ENCODE results near the gene ZCRB1. TPM values are rescaled to one million over a fixed set of nuclear protein-coding genes. Genes with fewer than 3 reads are reported as not detected.

The ZCRB1 gene
- total and polyA plus RNA-seq, 2 experiments from 2014 or later = 18.1 to 256 TPM

- Mint-ChIP-seq H3K27me3 (ENCODE audit: insufficient read depth, low read depth, poor library complexity) (peaks cover 2% of the 10 kb centered on the region), H3K4me1 (no peaks in the 10 kb centered on the region), H3K9me3 (peaks cover 11% of the 10 kb centered on the region), H3K27ac (no peak overlapping the region), H3K36me3 (ENCODE audit: low read depth) (0 out of 3 replicates have a peak, but pooled peaks cover 2% of the 10 kb centered on the region), H3K4me3 (no peak overlapping the region)
- Histone ChIP-seq H3K4me1 (ENCODE audit: insufficient read depth) (no peaks in the 10 kb centered on the region), H3K4me3 (no peak overlapping the region), H3F3A (replicated peaks; ENCODE audit: low read depth) (no peaks in the 10 kb centered on the region), H3K4me2 (no peak overlapping the region), H3K27me3 (ENCODE audit: insufficient read depth) (no peaks in the 10 kb centered on the region), H2AFZ (no peak overlapping the region), H3K9me2 (ENCODE audit: insufficient read depth) (no peaks in the 10 kb centered on the region), H4K20me1 (replicated peaks; ENCODE audit: insufficient read depth) (no peaks in the 10 kb centered on the region), H3K27ac (ENCODE audit: low read depth) (no peak overlapping the region), H3K79me2 (replicated peaks; ENCODE audit: insufficient read depth) (no peaks in the 10 kb centered on the region), H3K36me3 (ENCODE audit: insufficient read depth) (no peaks in the 10 kb centered on the region)
- DNase-seq (ENCODE audit: low spot score) (no peak), ATAC-seq (no peak)
- TF ChIP-seq NANOG (IDR thresholded peaks at IDR 0.05; ENCODE audit: borderline replicate concordance) = no peak
- no peak for TF ChIP-seq CREB1 (CRISPR knock-in tag; IDR thresholded peaks at IDR 0.05; ENCODE audit: low read depth)
- no peak for TF ChIP-seq JUNB (IDR thresholded peaks at IDR 0.05; ENCODE audit: unreplicated experiment)
- TF ChIP-seq, protein P1, sequence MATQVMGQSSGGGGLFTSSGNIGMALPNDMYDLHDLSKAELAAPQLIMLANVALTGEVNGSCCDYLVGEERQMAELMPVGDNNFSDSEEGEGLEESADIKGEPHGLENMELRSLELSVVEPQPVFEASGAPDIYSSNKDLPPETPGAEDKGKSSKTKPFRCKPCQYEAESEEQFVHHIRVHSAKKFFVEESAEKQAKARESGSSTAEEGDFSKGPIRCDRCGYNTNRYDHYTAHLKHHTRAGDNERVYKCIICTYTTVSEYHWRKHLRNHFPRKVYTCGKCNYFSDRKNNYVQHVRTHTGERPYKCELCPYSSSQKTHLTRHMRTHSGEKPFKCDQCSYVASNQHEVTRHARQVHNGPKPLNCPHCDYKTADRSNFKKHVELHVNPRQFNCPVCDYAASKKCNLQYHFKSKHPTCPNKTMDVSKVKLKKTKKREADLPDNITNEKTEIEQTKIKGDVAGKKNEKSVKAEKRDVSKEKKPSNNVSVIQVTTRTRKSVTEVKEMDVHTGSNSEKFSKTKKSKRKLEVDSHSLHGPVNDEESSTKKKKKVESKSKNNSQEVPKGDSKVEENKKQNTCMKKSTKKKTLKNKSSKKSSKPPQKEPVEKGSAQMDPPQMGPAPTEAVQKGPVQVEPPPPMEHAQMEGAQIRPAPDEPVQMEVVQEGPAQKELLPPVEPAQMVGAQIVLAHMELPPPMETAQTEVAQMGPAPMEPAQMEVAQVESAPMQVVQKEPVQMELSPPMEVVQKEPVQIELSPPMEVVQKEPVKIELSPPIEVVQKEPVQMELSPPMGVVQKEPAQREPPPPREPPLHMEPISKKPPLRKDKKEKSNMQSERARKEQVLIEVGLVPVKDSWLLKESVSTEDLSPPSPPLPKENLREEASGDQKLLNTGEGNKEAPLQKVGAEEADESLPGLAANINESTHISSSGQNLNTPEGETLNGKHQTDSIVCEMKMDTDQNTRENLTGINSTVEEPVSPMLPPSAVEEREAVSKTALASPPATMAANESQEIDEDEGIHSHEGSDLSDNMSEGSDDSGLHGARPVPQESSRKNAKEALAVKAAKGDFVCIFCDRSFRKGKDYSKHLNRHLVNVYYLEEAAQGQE (IDR thresholded peaks at IDR 0.05; ENCODE audit: unreplicated experiment) = no peak
- TF ChIP-seq EZH2phosphoT487 (IDR thresholded peaks at IDR 0.05; ENCODE audit: unreplicated experiment) = no peak
- TF ChIP-seq ZNF114 (CRISPR knock-in tag; IDR thresholded peaks at IDR 0.05) = no peak
- no peak for TF ChIP-seq EZH2 (IDR thresholded peaks at IDR 0.05; ENCODE audit: low read depth, unreplicated experiment)
- TF ChIP-seq ZNF331 (CRISPR knock-in tag; IDR thresholded peaks at IDR 0.05; ENCODE audit: low read depth) = no peak
- TF ChIP-seq, protein P2, sequence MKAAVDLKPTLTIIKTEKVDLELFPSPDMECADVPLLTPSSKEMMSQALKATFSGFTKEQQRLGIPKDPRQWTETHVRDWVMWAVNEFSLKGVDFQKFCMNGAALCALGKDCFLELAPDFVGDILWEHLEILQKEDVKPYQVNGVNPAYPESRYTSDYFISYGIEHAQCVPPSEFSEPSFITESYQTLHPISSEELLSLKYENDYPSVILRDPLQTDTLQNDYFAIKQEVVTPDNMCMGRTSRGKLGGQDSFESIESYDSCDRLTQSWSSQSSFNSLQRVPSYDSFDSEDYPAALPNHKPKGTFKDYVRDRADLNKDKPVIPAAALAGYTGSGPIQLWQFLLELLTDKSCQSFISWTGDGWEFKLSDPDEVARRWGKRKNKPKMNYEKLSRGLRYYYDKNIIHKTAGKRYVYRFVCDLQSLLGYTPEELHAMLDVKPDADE (IDR thresholded peaks at IDR 0.05) = no peak
- TF ChIP-seq, protein P3, sequence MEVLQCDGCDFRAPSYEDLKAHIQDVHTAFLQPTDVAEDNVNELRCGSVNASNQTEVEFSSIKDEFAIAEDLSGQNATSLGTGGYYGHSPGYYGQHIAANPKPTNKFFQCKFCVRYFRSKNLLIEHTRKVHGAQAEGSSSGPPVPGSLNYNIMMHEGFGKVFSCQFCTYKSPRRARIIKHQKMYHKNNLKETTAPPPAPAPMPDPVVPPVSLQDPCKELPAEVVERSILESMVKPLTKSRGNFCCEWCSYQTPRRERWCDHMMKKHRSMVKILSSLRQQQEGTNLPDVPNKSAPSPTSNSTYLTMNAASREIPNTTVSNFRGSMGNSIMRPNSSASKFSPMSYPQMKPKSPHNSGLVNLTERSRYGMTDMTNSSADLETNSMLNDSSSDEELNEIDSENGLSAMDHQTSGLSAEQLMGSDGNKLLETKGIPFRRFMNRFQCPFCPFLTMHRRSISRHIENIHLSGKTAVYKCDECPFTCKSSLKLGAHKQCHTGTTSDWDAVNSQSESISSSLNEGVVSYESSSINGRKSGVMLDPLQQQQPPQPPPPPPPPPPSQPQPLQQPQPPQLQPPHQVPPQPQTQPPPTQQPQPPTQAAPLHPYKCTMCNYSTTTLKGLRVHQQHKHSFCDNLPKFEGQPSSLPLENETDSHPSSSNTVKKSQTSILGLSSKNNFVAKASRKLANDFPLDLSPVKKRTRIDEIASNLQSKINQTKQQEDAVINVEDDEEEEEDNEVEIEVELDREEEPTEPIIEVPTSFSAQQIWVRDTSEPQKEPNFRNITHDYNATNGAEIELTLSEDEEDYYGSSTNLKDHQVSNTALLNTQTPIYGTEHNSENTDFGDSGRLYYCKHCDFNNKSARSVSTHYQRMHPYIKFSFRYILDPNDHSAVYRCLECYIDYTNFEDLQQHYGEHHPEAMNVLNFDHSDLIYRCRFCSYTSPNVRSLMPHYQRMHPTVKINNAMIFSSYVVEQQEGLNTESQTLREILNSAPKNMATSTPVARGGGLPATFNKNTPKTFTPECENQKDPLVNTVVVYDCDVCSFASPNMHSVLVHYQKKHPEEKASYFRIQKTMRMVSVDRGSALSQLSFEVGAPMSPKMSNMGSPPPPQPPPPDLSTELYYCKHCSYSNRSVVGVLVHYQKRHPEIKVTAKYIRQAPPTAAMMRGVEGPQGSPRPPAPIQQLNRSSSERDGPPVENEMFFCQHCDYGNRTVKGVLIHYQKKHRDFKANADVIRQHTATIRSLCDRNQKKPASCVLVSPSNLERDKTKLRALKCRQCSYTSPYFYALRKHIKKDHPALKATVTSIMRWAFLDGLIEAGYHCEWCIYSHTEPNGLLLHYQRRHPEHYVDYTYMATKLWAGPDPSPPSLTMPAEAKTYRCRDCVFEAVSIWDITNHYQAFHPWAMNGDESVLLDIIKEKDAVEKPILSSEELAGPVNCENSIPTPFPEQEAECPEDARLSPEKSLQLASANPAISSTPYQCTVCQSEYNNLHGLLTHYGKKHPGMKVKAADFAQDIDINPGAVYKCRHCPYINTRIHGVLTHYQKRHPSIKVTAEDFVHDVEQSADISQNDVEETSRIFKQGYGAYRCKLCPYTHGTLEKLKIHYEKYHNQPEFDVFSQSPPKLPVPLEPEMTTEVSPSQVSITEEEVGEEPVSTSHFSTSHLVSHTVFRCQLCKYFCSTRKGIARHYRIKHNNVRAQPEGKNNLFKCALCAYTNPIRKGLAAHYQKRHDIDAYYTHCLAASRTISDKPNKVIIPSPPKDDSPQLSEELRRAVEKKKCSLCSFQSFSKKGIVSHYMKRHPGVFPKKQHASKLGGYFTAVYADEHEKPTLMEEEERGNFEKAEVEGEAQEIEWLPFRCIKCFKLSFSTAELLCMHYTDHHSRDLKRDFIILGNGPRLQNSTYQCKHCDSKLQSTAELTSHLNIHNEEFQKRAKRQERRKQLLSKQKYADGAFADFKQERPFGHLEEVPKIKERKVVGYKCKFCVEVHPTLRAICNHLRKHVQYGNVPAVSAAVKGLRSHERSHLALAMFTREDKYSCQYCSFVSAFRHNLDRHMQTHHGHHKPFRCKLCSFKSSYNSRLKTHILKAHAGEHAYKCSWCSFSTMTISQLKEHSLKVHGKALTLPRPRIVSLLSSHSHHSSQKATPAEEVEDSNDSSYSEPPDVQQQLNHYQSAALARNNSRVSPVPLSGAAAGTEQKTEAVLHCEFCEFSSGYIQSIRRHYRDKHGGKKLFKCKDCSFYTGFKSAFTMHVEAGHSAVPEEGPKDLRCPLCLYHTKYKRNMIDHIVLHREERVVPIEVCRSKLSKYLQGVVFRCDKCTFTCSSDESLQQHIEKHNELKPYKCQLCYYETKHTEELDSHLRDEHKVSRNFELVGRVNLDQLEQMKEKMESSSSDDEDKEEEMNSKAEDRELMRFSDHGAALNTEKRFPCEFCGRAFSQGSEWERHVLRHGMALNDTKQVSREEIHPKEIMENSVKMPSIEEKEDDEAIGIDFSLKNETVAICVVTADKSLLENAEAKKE (CRISPR knock-in tag; IDR thresholded peaks at IDR 0.05) = no peak
- no peak for TF ChIP-seq STAT1 (IDR thresholded peaks at IDR 0.05; ENCODE audit: unreplicated experiment)
- TF ChIP-seq CTCF (conservative IDR thresholded peaks at IDR 0.05; ENCODE audit: low read depth in 2 of 2) = no peak
Measured at GRCh38 chr12:42299392-42300308, 26.2 kb downstream of the ZCRB1 start.
